Ascending aorta (tissue), 2 donors: ENCODE measurements around the gene CLEC3B. TPM values are rescaled to one million over a fixed set of nuclear protein-coding genes. Genes with fewer than 3 reads are reported as not detected.

Experiments used
- DNase-seq, 2 donors: peaks; one replicate each; pipeline ENCODE4 v3.0.0-alpha.2; 2019; ENCODE audit warnings: low spot score in 2 of 2
- H3K27ac ChIP-seq, 2 donors: fragments of 200-600 bp; sonication (generic); one replicate each; pipeline ENCODE4 v1.5.1; 2016 to 2017; ENCODE audit warnings: mild to moderate bottlenecking in 1 of 2
- H3K27me3 ChIP-seq: fragments of 200-600 bp; sonication (generic); one replicate; pipeline ENCODE4 v1.5.1; 2017
- H3K36me3 ChIP-seq, 2 donors: fragments of 200-600 bp; sonication (generic); one replicate each; pipeline ENCODE4 v1.5.1; 2016
- H3K4me1 ChIP-seq, 2 donors: fragments of 200-600 bp; sonication (generic); one replicate each; pipeline ENCODE4 v1.5.1; 2016 to 2017; ENCODE audit warnings: mild to moderate bottlenecking in 1 of 2
- H3K4me3 ChIP-seq, 2 donors: fragments of 200-600 bp; sonication (generic); one replicate each; pipeline ENCODE4 v1.5.1; 2016 to 2017; ENCODE audit warnings: mild to moderate bottlenecking in 1 of 2
- H3K9me3 ChIP-seq, 2 donors: fragments of 200-600 bp; sonication (generic); one replicate each; pipeline ENCODE4 v1.5.1; 2016
- CTCF ChIP-seq, 3 experiments: fragments of 200-600 bp in 2 of 3; fragments of 450-650 bp in 1 of 3; sonication (generic) in 2 of 3; IDR thresholded peaks; one replicate each; pipeline ENCODE4 v1.5.1; 2016 to 2019; ENCODE audit warnings: antibody characterized with exemption in 3 of 3, mild to moderate bottlenecking in 1 of 3, moderate library complexity in 1 of 3
- intact Hi-C: fragments of 100-400 bp; cut with DNase I; formaldehyde crosslinking; loops from one replicate; pipeline ENCODE4 v1.15.1; 2023
- total RNA-seq: library from RNA; depleted of rRNA; stranded (reverse); fragments of >200 nt; gene quantifications from one replicate; pipeline ENCODE4 v1.1.0, GENCODE V29; 2016

Gene CLEC3B
- total RNA-seq, 1 donor from 2014 or later = 130 TPM

- Histone ChIP-seq H3K27ac (peak overlapping the region; percentile 44 to 59), H3K9me3 (no peaks in the 10 kb centered on the region), H3K36me3 (no peaks in the 10 kb centered on the region), H3K27me3 (no peaks in the 10 kb centered on the region), H3K4me3 (no peak overlapping the region), H3K4me1 (peaks cover 5 to 12% of the 10 kb centered on the region in 2 donors)
- TF ChIP-seq CTCF (IDR thresholded peaks at IDR 0.05) = no peak
- no peak for DNase-seq
- intact Hi-C loops = no loop called here
Measured at GRCh38 chr3:45055032-45055410, 28.9 kb downstream of the CLEC3B start.

GRCh38 chr3:45055411-45056143 lies 29.5 kb downstream of the CLEC3B start:
- no peaks in the 10 kb centered on the region for H3K27me3 ChIP-seq
- no peaks in the 10 kb centered on the region for H3K9me3 ChIP-seq
- peaks cover 5 to 12% of the 10 kb centered on the region in 2 donors for H3K4me1 ChIP-seq
- no peaks in the 10 kb centered on the region for H3K36me3 ChIP-seq
- intact Hi-C loops = no loop called here
- no peak for DNase-seq
- peak overlapping the region; percentile 44 to 59 for H3K27ac ChIP-seq
- no peak overlapping the region for H3K4me3 ChIP-seq
- no peak for TF ChIP-seq CTCF (IDR thresholded peaks at IDR 0.05)

DNA sequence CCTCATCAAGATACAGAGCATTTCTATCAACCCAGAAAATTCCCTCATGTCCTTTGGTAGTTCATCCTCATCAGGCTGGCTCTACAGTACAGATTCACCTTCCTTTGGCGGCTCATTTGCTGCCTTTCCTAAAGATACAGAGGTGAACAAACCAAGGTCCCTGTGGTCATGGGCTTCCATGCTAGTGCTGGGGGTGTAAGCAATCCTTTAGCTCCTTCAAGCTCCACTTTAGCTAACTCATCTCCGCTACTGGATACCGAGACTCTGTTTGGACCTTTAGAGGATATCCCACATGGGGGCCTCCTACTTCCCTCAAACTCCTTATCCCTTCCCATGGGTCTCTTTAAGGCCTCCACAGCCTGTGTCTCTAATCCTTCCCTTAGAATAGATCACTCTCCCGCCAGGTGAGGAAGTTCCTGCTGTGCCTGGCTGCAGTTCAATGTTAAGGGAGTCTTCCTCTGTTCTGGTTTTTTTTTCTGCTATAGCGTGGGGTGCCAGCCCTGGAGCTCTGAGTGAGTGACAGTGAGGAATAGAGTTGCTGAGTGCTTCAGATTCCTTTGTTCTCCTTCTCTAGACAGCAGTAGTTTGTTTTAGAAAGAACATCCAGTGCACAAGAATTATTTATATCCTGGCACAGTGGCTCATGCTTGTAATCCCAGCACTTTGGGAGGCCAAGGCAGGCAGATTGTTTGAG lies 30.7 kb downstream of the CLEC3B start:
- no peaks in the 10 kb centered on the region for H3K27me3 ChIP-seq
- H3K4me1 ChIP-seq = peaks cover 5 to 12% of the 10 kb centered on the region in 2 donors
- intact Hi-C loops = no loop called here
- H3K36me3 ChIP-seq = no peaks in the 10 kb centered on the region
- H3K27ac ChIP-seq = peak overlapping the region; percentile 28 to 63
- TF ChIP-seq CTCF (IDR thresholded peaks at IDR 0.05) = no peak
- no peaks in the 10 kb centered on the region for H3K9me3 ChIP-seq
- DNase-seq = no peak
- no peak overlapping the region for H3K4me3 ChIP-seq

- DNase-seq = no peak
- peak overlapping the region; percentile 28 to 63 for H3K27ac ChIP-seq
- H3K36me3 ChIP-seq = no peaks in the 10 kb centered on the region
- H3K9me3 ChIP-seq = no peaks in the 10 kb centered on the region
- intact Hi-C loops = no loop called here
- H3K4me1 ChIP-seq = peaks cover 5 to 12% of the 10 kb centered on the region in 2 donors
- H3K4me3 ChIP-seq = no peak overlapping the region
- TF ChIP-seq CTCF (IDR thresholded peaks at IDR 0.05) = no peak
- no peaks in the 10 kb centered on the region for H3K27me3 ChIP-seq
Measured at GRCh38 chr3:45057557-45057956, 31.5 kb downstream of the CLEC3B start.

- no peak overlapping the region for H3K4me3 ChIP-seq
- no peak overlapping the region for H3K27ac ChIP-seq
- no peaks in the 10 kb centered on the region for H3K27me3 ChIP-seq
- peaks cover 5 to 12% of the 10 kb centered on the region in 2 donors for H3K4me1 ChIP-seq
- no peak for DNase-seq
- intact Hi-C loops = no loop called here
- H3K36me3 ChIP-seq = no peaks in the 10 kb centered on the region
- no peaks in the 10 kb centered on the region for H3K9me3 ChIP-seq
- TF ChIP-seq CTCF (IDR thresholded peaks at IDR 0.05) = no peak
Measured at GRCh38 chr3:45059132-45059531, 33.0 kb downstream of the CLEC3B start.
